Erythroblast (primary cell): ENCODE data around the gene WDR20.

Experiments
- GATA1 ChIP-seq: IDR thresholded peaks from 2 replicates; pipeline ENCODE4 v1.6.1; 2011; ENCODE audit warnings: low read depth, mild to moderate bottlenecking, control low read depth, low read length, moderate library complexity
- POLR2A ChIP-seq: IDR thresholded peaks from 2 replicates; pipeline ENCODE4 v1.6.1; 2011; ENCODE audit warnings: mild to moderate bottlenecking, low read length

DNA sequence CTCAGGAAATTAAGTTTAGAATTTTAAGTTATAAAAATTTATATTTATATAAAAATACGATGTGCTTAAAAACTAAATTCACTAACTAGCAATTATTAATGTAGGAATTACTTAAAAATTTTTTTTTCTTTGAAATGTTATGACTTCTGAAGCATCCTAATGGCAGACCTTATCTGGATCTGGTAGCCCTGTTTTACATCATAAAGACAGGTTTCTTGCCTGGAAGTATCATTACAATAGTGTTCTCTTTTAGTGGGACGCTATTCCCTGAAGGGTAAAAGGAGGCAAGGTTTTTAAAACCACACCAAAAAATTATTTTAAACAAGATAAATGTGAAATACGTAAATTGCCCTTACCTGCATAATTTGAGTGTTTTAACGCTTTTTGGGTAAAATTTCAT lies 2.1 kb downstream of the WDR20 start:
- no peak for TF ChIP-seq POLR2A
- TF ChIP-seq GATA1: no peak
